ENCODE data around the gene ZSCAN26. TPM values are rescaled to one million over a fixed set of nuclear protein-coding genes. Genes with fewer than 3 reads are reported as not detected.

The ZSCAN26 gene
- total RNA-seq (2021) = 5.2 to 7.5 TPM (median 6.6 TPM) in 3 replicates
- percentile 88 among the genes with signal in this experiment for Bru-seq, nascent RNA
- long read RNA-seq, experiment 1, transcript ZSCAN26-204 (4 exons, 2,321 nt) = minor isoform, 8 of 32 reads
- long read RNA-seq, experiment 1, transcript ZSCAN26-201 (4 exons, 2,362 nt) = major isoform, 9 of 32 reads
- long read RNA-seq, experiment 1, partial matches to known transcripts = 5 of 32 reads
- long read RNA-seq, experiment 1, other reads (novel, unspliced or antisense) = 3 of 32 reads
- long read RNA-seq, experiment 2, partial matches to known transcripts = 1 of 5 reads
- long read RNA-seq, experiment 2, other reads (novel, unspliced or antisense) = 1 of 5 reads
- long read RNA-seq, experiment 3, transcript ZSCAN26-201 (4 exons, 2,362 nt) = major isoform, 8 of 19 reads
- long read RNA-seq, experiment 3, partial matches to known transcripts = 2 of 19 reads
- long read RNA-seq, experiment 3, other reads (novel, unspliced or antisense) = 3 of 19 reads

GRCh38 chr6:28266962-28267694, at the start of gene ZSCAN26:
Gene ZSCAN26, plus strand, starts transcription at chr6:28267143. Its CDS starts 4,777 bp downstream, at chr6:28271920.
- Mint-ChIP-seq H3K27ac (no peak within 1 kb of the TSS; the same call in 1 of the 2 replicates), H3K27me3 (ENCODE audit: low read depth) (peaks cover 32% of the 10 kb centered on the region)
- TF ChIP-seq ZNF396 (CRISPR knock-in tag; IDR thresholded peaks at IDR 0.05; ENCODE audit: borderline replicate concordance) = no peak
- peak; percentile 70; the same call in 1 of the 2 replicates for TF ChIP-seq ARID4B (CRISPR knock-in tag; IDR thresholded peaks at IDR 0.05; ENCODE audit: borderline replicate concordance)
- TF ChIP-seq MXD4 (CRISPR knock-in tag; IDR thresholded peaks at IDR 0.05; ENCODE audit: borderline replicate concordance) = no peak
- TF ChIP-seq JUN (CRISPR knock-in tag; IDR thresholded peaks at IDR 0.05) = peak; percentile 73; the same call in 1 of the 2 replicates
- TF ChIP-seq RELA (CRISPR knock-in tag; IDR thresholded peaks at IDR 0.05; ENCODE audit: borderline replicate concordance) = no peak
- peak; percentile 78; the same call in 1 of the 2 replicates for TF ChIP-seq FOXP1 (CRISPR knock-in tag; IDR thresholded peaks at IDR 0.05; ENCODE audit: borderline replicate concordance)
- no peak for TF ChIP-seq EMX1 (CRISPR knock-in tag; IDR thresholded peaks at IDR 0.05)
- TF ChIP-seq SP1 (CRISPR knock-in tag; conservative IDR thresholded peaks at IDR 0.05) = peak; percentile 63; the same call in 1 of the 2 replicates
- peak; percentile 52; the same call in 1 of the 2 replicates for TF ChIP-seq ETV6 (CRISPR knock-in tag; IDR thresholded peaks at IDR 0.05)
- TF ChIP-seq CREM (CRISPR knock-in tag; IDR thresholded peaks at IDR 0.05) = peak; percentile 42; the same call in 1 of the 2 replicates
- no peak for TF ChIP-seq USF2 (CRISPR knock-in tag; IDR thresholded peaks at IDR 0.05)
- no peak for TF ChIP-seq TCF7 (CRISPR knock-in tag; IDR thresholded peaks at IDR 0.05; ENCODE audit: low read depth)
- TF ChIP-seq E2F5 (CRISPR knock-in tag; IDR thresholded peaks at IDR 0.05) = no peak
- peak; percentile 44; the same call in 1 of the 2 replicates for TF ChIP-seq MYBL2 (CRISPR knock-in tag; IDR thresholded peaks at IDR 0.05)
- peak; percentile 59; the same call in 1 of the 2 replicates for TF ChIP-seq MAX (CRISPR knock-in tag; IDR thresholded peaks at IDR 0.05)
- no peak for TF ChIP-seq ZNF263 (CRISPR knock-in tag; IDR thresholded peaks at IDR 0.05; ENCODE audit: low read depth)
- no peak for TF ChIP-seq TEAD1 (CRISPR knock-in tag; IDR thresholded peaks at IDR 0.05)
- TF ChIP-seq HMGA2 (CRISPR knock-in tag; IDR thresholded peaks at IDR 0.05) = no peak
- peak; percentile 48; the same call in 1 of the 2 replicates for TF ChIP-seq GABPB1 (CRISPR knock-in tag; IDR thresholded peaks at IDR 0.05)
- TF ChIP-seq FOXK1 (CRISPR knock-in tag; IDR thresholded peaks at IDR 0.05) = peak; percentile 55; the same call in 1 of the 2 replicates
- TF ChIP-seq TEAD4 (CRISPR knock-in tag; IDR thresholded peaks at IDR 0.05) = 0 out of 2 replicates have a peak, but pooled peaks have one; percentile 16
- TF ChIP-seq PRRX2 (CRISPR knock-in tag; IDR thresholded peaks at IDR 0.05) = no peak
- no peak for TF ChIP-seq TP53 (CRISPR knock-in tag; IDR thresholded peaks at IDR 0.05)
- no peak for TF ChIP-seq IRF1 (CRISPR knock-in tag; IDR thresholded peaks at IDR 0.05)
- no peak for TF ChIP-seq NFYB (CRISPR knock-in tag; conservative IDR thresholded peaks at IDR 0.05; ENCODE audit: low read depth)
- peak; percentile 67 for TF ChIP-seq HMGXB4 (CRISPR knock-in tag; IDR thresholded peaks at IDR 0.05)

More at GRCh38 chr6:28266962-28267694, at the start of gene ZSCAN26:
- CTCF ChIA-PET = interaction anchor here (0.7 to 2.7 kb wide), 7 partner anchors 13 to 162 kb away, joined by 3 to 34 read pairs (median 7); partner anchors contain the start of genes PGBD1 and ZKSCAN4
- POLR2A ChIA-PET = interaction anchor here (0.6 to 2.1 kb wide), 17 partner anchors 12 to 409 kb away, joined by 3 to 14 read pairs (median 4); partner anchors contain the start of genes PGBD1, ZKSCAN3, ZKSCAN4 and ZKSCAN8
- ATAC-seq (peak; percentile 96), DNase-seq (ENCODE audit: low spot score) (peak; percentile 91)
- Mint-ChIP-seq H3K9me3 (no peaks in the 10 kb centered on the region), H3K4me3 (no peak within 1 kb of the TSS), H3K4me1 (no peaks in the 10 kb centered on the region), H3K36me3 (0 out of 2 replicates have a peak, but pooled peaks cover 2% of the 10 kb centered on the region)

Data from WTC11 (cell line).